ENCODE data around the gene OPRM1. TPM values are rescaled to one million over a fixed set of nuclear protein-coding genes. Genes with fewer than 3 reads are reported as not detected.

The OPRM1 gene
- total and polyA plus RNA-seq, 8 donors, result 0.45 to 1.5 TPM; not detected in 6

GRCh38 chr6:154277629-154278017 lies 238.6 kb downstream of the OPRM1 start:
- no peak for DNase-seq
- TF ChIP-seq POLR2AphosphoS5 (IDR thresholded peaks at IDR 0.05) (no peak), CTCF (IDR thresholded peaks at IDR 0.05) (no peak), EP300 (IDR thresholded peaks at IDR 0.05) (no peak), POLR2A (IDR thresholded peaks at IDR 0.05) (no peak)
- H3K4me3 ChIP-seq, result peak overlapping the region in 2 of 4 donors; percentile 7 to 10
- H3K9me3 ChIP-seq, result no peaks in the 10 kb centered on the region
- whole genome bisulfite sequencing, 5 donors, result 43 to 59% (median 47%) methylated on average over 7 of the region's 7 CpGs
- H3K4me1 ChIP-seq, result peaks cover 0 to 13% (median 4%) of the 10 kb centered on the region in 4 donors
- no peaks in the 10 kb centered on the region for H3K27me3 ChIP-seq
- intact Hi-C loops (cut with DNase I; ENCODE audit: low total_unique reads), result no loop called here
- no peak overlapping the region for H3K27ac ChIP-seq
- no peaks in the 10 kb centered on the region for H3K36me3 ChIP-seq

DNA sequence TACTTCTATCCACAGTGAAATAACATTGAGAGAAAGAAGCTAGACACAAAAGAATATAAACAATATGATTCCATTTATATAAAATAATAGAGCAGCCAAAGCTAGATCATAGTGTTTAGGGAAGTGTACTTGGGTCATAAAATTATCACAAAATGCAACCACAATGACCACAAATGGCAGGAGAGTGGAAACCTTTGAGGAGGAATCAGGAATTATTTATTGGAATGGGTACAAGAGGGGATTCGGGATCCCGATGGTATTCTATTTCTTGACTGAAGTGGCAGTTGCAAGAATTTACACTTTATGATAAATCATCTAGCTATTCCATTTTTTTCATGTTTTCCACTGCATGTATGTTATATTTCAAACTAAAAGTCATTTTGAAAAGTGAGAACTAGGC lies 241.5 kb downstream of the OPRM1 start:
- Histone ChIP-seq H3K9me3 (peaks cover 0 to 5% (median 0%) of the 10 kb centered on the region in 4 donors), H3K27ac (no peak overlapping the region), H3K4me3 (no peak overlapping the region), H3K36me3 (no peaks in the 10 kb centered on the region), H3K27me3 (no peaks in the 10 kb centered on the region), H3K4me1 (peaks cover 0 to 13% (median 4%) of the 10 kb centered on the region in 4 donors)
- intact Hi-C loops (cut with DNase I; ENCODE audit: low total_unique reads), result loop anchor here (5.0 kb wide), 1 partner anchor 113 kb away; no protein-coding TSS in a partner anchor
- TF ChIP-seq EP300 (IDR thresholded peaks at IDR 0.05) (no peak), POLR2A (IDR thresholded peaks at IDR 0.05) (no peak), POLR2AphosphoS5 (IDR thresholded peaks at IDR 0.05) (no peak), CTCF (IDR thresholded peaks at IDR 0.05) (no peak)
- no peak for DNase-seq
- WGBS, 5 donors, result 66 to 84% (median 71%) methylated on average over 2 of the region's 2 CpGs

DNA sequence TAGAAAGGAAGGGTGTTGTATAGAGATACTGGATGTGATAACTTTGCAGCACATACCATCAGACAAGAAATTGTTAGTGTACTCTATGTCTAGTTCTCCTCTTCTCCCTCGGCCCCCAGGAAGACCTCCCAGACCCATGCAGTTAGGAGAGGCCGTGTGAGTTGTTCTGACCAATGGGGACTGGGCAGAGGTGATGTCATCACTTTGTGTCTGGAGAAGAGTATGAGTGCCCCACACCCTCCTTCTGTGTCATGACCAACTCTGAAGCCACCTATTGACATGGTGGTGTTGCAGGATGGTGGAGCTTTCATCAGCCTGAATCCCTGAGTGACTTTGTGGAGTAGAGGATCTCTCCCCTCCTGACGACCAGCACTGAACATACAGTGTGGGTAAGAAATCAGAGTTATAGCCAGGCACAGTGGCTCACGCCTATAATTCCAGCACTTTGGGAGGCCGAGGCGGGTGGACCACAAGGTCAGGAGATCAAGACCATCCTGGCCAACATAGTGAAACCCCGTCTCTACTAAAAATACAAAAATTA lies 245.3 kb downstream of the OPRM1 start:
- H3K4me3 ChIP-seq, result no peak overlapping the region
- TF ChIP-seq CTCF (IDR thresholded peaks at IDR 0.05) (no peak), EP300 (IDR thresholded peaks at IDR 0.05) (no peak), POLR2AphosphoS5 (IDR thresholded peaks at IDR 0.05) (no peak), POLR2A (IDR thresholded peaks at IDR 0.05) (no peak)
- no peaks in the 10 kb centered on the region for H3K36me3 ChIP-seq
- no peak for DNase-seq
- intact Hi-C loops (cut with DNase I; ENCODE audit: low total_unique reads), result loop anchor here (5.0 kb wide), 1 partner anchor 117 kb away; no protein-coding TSS in a partner anchor
- no peaks in the 10 kb centered on the region for H3K27me3 ChIP-seq
- WGBS, 5 donors, result 93 to 97% (median 96%) methylated on average over 7 of the region's 7 CpGs
- H3K27ac ChIP-seq, result no peak overlapping the region
- no peaks in the 10 kb centered on the region for H3K4me1 ChIP-seq
- H3K9me3 ChIP-seq, result peaks cover 0 to 5% (median 0%) of the 10 kb centered on the region in 4 donors

DNA sequence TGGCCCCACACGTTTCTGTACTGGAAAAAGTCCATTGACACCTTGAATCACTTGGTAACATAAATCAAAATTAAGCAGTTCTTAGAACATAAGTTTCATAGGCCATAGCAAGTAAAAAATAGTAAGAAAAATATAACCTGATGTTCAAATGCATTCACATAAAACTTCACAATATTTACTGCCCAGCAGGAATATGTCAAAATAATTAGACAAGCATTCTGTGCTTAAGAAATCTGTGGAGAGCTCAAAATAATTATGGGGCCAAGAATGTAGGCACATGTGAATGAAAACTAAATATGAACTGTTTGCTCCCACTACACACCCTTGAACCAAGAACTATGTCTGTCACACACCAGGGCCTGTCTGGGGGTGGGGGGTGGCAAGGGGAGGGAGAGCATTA lies 246.8 kb downstream of the OPRM1 start:
- no peak overlapping the region for H3K4me3 ChIP-seq
- H3K9me3 ChIP-seq, result peaks cover 0 to 5% (median 0%) of the 10 kb centered on the region in 4 donors
- no peak for DNase-seq
- intact Hi-C loops (cut with DNase I; ENCODE audit: low total_unique reads), result no loop called here
- H3K27me3 ChIP-seq, result no peaks in the 10 kb centered on the region
- WGBS, 5 donors, result 39 to 83% (median 73%) methylated on average over 1 of the region's 1 CpG
- H3K36me3 ChIP-seq, result no peaks in the 10 kb centered on the region
- no peaks in the 10 kb centered on the region for H3K4me1 ChIP-seq
- H3K27ac ChIP-seq, result no peak overlapping the region
- TF ChIP-seq CTCF (IDR thresholded peaks at IDR 0.05) (no peak), POLR2A (IDR thresholded peaks at IDR 0.05) (no peak), EP300 (IDR thresholded peaks at IDR 0.05) (no peak), POLR2AphosphoS5 (IDR thresholded peaks at IDR 0.05) (no peak)
